GM18907 (cell line): ENCODE measurements around the gene TBC1D22B.

ENCODE experiments used
- ATAC-seq: cut with Tn5 transposase; IDR thresholded peaks from one replicate; pipeline ENCODE4 v1.9.1; 2021; ENCODE audit warnings: mild to moderate bottlenecking, moderate library complexity; ENCODE audit not compliant: unreplicated experiment

TBC1D22B gene

DNA sequence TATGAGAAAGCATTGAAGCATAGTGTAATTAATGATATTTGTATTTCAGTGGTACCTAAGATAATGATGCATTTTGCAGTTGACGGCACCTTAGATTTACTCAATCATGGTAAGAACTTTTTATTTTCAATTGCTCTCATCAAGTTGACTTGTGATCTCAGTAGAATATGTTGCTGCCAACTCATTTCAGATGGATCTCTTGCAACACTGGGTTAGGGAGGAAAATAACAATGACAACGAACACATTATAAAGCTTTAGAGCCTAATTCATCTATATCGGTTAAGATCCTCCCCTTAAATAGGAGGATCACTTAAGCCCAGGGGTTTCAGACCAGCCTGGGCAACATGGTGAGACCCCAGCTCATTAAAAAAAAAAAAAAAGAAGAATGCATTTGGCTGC, 18.0 kb upstream of the TBC1D22B start:
- no peak for ATAC-seq

GRCh38 chr6:37239950-37240713, 17.4 kb upstream of the TBC1D22B start:
- peak; percentile 64 for ATAC-seq

DNA sequence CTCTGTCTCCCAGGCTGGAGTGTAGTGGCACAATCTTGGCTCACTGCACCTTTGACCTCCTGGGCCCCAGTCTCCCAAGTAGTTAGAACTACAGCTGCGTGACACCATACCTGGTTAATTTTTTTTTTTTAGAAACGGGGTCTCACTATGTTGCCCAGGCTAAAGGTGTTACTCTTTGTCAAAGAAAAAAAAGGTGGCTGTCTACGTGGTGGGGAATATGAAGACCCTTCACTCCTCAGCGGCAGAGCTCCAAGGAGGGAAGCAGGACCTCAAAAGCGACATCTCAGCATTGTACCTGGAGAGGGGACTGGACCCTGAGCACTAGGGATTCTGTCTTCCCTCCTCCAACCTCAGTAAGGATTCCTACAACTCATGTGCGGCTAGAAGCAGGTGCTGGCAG, 16.4 kb upstream of the TBC1D22B start:
- ATAC-seq, result no peak

GRCh38 chr6:37241775-37242428, 15.7 kb upstream of the TBC1D22B start:
- ATAC-seq, result no peak

GRCh38 chr6:37242429-37243052, 15.0 kb upstream of the TBC1D22B start:
- no peak for ATAC-seq

DNA sequence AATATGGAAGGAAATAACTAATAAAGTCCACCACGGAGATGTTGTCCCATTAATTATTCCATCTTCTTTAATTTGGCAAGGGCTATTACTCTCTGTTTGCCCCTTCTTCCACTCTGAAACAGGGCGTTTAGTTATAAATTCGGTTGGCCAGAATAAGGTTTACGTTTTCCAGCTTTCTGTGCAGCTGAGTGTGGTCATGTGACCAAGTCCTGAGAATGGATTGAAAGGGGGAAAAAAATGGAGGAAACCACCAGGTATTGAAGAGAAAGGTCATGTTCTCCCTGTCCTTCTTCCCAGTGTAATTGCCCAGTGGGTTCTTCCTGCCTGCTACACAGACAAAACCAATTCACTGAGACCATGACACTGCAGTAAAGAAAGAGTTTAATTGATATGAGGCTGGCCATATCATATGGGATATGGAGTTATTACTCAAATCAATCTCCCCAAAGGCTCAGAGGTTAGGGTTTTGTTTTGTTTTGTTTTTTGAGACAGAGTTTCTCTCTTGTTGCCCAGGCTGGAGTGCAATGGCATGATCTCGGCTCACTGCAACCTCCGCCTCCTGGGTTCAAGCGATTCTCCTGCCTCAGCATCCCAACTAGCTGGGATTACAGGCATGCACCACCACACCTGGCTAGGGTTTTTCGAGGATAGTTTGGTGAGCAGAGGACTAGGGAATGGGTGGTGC, 14.3 kb upstream of the TBC1D22B start:
- ATAC-seq, result no peak

- no peak for ATAC-seq
These were observed 13.7 kb upstream of the TBC1D22B start for GRCh38 chr6:37243816-37244370.

GRCh38 chr6:37244430-37245310, 12.9 kb upstream of the TBC1D22B start:
- no peak for ATAC-seq

DNA sequence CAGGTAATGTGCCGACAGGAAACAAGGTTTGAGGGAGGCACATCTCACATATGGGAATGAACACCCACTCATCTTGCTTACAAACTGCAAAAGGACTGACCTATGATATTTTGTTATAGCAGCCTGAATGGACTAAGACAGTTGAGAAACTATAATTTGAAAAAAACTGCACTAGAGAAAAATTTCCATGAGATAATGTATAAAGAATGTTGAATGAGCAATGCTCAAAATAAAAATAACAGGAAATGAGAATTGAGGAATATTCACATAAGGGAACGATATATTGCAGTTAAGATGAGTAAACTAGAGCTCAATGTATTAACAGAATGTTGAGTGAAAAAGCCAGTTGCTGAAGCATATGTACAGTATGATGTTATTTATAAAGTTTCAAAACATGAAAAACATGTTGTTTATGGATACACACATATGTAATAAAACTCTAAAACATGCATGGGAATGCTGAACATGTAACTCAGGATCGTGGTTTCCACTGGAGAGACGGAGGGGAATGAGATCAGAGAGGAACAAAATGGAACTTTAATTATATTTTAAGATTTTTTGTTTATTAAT, 6.3 kb upstream of the TBC1D22B start:
- no peak for ATAC-seq

GRCh38 chr6:37253486-37254007, 4.0 kb upstream of the TBC1D22B start:
- no peak for ATAC-seq

DNA sequence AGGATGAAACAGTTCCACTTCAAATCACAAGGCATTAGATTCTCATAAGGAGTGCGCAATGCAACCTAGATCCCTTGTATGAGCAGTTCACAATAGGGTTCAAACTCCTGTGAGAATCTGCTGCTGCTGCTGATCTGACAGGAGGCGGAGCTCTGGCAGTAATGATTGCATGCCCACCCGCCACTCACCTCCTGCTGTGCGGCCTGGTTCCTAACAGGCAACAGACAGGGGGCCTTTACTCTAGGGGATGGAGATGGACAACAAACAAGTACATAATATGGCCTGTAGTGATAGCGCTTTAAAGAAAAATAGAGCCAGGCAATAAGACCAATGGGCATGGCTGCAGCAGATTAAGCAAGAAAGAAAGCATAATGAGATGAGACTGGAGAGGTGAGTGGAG, 2.7 kb upstream of the TBC1D22B start:
- ATAC-seq, result no peak

DNA sequence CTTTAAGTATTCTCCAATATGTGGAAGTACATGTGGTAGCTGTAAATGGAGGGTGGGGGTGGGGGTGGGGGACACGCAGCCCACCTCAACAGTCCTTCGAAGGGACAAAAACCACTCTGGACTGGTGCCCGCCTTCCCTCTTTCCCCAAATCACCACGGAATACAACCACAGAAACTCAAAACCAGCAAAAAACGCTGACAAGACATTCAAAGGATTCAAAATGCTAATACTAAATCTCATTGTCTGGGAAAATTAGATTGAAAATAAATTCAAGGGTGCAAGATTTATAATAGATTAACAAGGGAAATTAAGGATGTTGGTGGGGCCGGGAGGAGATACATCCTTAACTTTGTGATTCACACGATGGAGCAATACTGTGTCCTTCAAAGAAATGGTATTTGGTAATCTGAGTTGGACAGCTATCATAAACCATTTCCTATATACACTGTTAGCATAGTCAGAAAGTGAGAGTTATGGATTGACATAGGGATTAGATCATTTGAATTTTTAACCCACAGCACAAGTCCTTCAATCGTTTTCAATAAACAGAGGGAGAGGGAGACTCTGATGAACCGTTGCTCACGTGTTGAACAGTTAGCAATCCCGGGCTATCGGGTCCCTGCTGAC, 766 bp upstream of the TBC1D22B start:
- ATAC-seq, result no peak

- no peak for ATAC-seq
These were observed 295 bp upstream of the TBC1D22B start for GRCh38 chr6:37257320-37257633.

DNA sequence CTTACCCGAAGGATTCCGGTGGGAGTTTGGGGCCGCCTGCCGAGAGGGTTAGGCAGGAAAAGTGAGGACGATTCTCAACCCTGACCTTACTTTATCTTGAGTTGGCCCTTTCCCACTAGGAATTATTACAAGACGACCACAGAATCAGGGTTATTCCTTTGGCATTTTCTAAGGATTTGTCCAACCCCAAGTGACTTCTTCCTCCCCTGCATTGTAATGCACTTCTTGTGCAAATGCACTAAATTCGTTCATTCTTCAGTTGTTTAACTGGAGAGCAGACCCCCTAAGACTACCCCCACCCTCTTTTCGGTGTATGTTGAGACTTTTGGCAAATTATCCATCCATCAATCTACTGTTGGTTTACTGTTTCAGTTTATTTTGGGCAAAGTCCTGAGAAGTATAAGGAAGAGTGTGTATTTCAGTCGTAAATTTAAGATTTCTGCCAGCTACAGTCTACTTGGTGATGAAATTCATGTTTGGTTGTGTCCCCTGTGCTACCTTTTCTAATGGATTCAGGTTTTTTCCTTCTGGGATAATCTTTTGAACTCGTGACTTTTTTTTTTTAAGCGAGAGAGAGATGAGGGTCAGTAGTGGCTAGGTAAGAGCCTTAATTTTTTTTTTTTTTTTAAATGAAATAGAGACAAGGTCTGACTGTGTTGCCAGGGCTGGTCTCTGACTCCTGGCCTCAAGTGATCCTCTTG, 983 bp downstream of the TBC1D22B start:
- ATAC-seq, result no peak

GRCh38 chr6:37259191-37259590, 1.6 kb downstream of the TBC1D22B start:
- no peak for ATAC-seq

- ATAC-seq, result no peak
These were observed 2.5 kb downstream of the TBC1D22B start for GRCh38 chr6:37260040-37260439.

DNA sequence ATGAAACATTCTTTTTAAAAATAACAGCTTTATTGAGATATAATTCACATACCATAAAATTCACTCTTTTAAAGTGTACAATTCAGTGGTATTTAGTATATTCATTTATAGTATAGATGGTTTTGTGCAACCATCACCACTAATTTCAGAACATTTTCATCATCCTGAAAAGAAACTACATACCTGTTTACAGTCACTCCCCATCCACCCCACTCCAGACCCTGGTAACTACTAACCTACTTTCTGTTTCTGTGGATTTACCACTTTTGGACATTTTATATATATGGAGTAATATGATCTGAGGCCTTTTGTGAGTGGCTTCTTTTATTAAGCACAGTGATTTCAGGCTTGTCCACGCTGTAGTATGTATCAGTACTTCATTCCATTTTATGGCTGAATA, 2.9 kb downstream of the TBC1D22B start:
- ATAC-seq, result no peak

- no peak for ATAC-seq
These were observed 3.6 kb downstream of the TBC1D22B start for GRCh38 chr6:37261198-37261597.
